IPS DF 19.7 (cell line): Measurements from ENCODE around the gene ATF7IP.

Source experiments
- DNase-seq: peaks from one replicate; pipeline ENCODE4 v3.0.0-alpha.2; 2013; ENCODE audit warnings: low read depth, low spot score

Gene ATF7IP

GRCh38 chr12:14495326-14495725, 129.8 kb downstream of the ATF7IP start:
- no peak for DNase-seq

DNA sequence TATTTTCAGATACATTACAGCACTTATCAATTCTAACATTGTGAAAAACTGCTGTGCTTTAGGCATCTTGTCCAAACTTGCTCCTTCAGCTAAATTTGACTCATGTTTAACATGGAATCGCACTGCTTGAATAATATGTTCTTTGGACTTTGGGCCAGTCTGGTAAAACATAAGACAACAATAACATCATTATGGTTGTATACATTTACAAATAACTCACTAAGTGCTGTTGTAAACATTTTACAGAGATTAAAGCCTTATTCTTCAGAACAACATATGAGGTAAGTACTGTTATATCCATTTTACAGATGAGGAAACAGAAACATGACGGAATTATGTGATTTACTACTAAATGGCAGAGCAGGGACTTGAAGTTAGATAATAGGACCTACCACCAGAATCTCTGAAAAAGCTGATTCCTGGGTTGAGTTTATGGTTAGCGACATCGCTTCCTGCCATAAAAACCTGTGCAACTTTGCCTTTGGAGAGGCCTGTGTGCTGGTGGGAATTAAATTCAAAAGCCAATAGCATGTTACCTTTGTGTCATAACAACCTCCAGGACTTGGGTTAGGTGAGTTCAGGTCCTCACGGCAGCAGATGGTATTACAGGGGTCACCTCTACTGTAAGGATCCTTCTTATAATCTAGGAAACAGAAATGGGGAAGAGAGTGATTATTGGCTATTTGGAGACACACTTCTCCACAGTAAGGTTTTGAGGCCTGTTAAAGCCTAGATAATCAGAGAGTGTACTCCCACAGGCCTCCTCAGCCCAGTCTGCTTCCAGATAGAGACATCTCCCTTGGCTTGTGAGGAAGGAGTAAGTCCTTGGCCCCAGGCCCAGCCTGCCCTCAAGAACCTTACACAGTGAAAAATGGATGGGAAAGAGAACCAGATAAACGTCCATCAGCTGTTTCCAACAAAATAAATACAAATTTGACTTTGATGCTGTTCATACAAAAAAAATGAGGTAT, 140.4 kb downstream of the ATF7IP start:
- DNase-seq = no peak

GRCh38 chr12:14510574-14510973, 145.1 kb downstream of the ATF7IP start:
- no peak for DNase-seq

- peak; percentile 57 for DNase-seq
These were observed 148.8 kb downstream of the ATF7IP start for GRCh38 chr12:14514154-14514842.

DNA sequence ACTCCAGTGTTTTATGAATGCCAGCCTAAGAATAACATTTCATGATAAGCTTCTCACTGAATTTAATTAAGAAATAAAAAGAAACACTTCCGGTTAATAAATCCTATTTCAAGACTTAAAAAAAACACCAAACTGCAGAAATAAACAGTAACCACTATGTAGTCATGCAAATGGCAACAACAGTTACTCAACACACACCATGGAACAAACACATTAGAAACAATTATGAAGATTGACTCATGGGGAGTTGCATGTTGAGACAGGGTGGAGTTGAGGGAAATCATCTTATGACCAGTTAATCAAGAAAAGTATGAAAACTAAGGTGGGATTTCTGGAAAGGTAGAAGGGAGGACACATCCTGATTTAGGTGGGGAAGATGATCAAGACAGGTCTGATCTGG, 149.5 kb downstream of the ATF7IP start:
- DNase-seq = no peak

- DNase-seq = no peak
These were observed 156.3 kb downstream of the ATF7IP start for GRCh38 chr12:14521822-14522221.

DNA sequence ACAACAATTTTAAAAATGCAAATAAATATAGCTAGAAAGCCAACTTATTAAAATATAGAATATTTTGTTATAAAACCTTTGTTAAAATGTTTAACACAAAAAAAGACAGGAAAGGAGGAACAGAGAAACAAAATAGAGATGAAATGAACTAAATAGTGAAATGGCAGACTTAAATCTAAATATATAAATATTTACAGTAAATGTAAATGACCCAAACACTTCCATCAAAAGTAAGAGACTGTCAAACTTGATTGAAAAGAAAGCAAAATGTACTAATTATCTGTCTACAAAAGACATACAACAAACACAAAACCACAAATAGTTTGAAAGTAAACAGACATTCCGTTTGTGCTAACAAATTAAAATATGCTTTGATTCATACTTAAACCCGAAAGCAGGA, 160.5 kb downstream of the ATF7IP start:
- DNase-seq = no peak

DNA sequence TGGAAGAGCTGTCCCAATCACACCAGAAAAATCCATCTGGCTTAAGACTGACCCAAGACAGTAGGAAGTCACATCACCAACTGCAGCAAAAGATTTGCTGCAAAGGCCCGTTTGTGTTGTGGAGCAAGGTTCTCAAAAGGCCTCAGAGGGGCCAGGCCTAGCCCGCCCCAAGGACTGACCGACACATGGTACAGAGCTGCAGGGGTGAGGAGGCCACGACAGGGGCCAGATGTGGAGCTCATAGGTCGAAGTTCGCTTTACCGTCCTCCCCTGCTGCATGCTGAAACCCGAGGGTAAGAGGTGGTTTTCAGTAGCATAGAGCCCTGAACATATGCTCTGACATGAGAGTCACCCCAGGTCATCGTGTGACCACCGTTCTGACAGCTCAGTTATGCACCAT, 166.7 kb downstream of the ATF7IP start:
- DNase-seq = no peak

DNA sequence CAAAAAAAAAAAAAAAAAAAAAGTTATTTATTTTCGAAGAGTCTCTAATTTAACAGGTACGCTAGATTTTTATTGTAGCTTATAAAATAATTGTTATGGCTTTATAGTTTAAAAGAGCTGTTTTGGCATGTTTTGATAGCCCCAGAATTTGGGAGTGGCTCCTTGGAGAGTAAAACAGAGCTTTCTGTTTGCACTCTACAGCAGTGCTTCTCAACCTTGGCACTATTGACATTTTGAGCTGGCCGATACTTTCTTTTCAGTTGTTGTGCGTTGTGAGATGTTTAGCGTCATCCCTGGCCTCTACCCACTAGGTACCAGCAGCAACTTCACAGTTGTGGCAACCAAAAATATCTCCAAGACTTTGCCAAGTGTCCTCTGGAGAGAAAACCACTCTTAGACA, 171.6 kb downstream of the ATF7IP start:
- DNase-seq = no peak

GRCh38 chr12:14540801-14541462, 175.4 kb downstream of the ATF7IP start:
- DNase-seq = no peak

- no peak for DNase-seq
These were observed 180.0 kb downstream of the ATF7IP start for GRCh38 chr12:14545144-14546124.

DNA sequence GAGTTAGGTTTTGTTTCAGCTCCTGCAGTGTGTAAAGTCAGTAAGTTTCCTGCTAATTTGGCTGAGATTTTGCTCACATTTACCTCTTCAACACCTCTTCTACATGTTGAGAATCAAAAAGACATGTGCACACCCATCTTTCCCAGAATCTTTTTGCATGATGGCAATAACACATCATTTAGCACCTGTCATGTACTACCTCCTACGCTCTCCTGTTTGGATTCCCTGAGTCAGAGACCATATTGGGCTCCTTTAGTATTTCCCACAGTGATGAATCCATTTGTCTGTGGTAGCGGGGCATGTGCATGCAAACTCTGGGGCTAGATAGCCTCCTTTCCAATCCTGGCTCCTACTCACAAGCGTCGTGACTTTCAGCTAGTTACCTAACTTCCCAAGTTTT, 182.1 kb downstream of the ATF7IP start:
- no peak for DNase-seq

- DNase-seq = no peak
These were observed 183.1 kb downstream of the ATF7IP start for GRCh38 chr12:14548609-14549008.
